Small intestine (tissue), 7 donors: Measurements from ENCODE around the gene CLRN3. TPM values are rescaled to one million over a fixed set of nuclear protein-coding genes. Genes with fewer than 3 reads are reported as not detected.

Experiments
- DNase-seq, 2 donors: peaks; one replicate each; pipeline versions ENCODE4 v3.0.0 to v3.0.0-alpha.2; 2013
- FAIRE-seq: peaks from 2 replicates; lab custom pipeline; 2012; peaks lifted over from hg19 to GRCh38; lab: Jason Lieb, UNC
- H3K27ac ChIP-seq, 3 donors: one replicate each; pipeline ENCODE4 v1.5.1; 2013; ENCODE audit warnings: low read length in 2 of 3, mild to moderate bottlenecking in 2 of 3, control low read depth in 1 of 3, inconsistent platforms in 1 of 3, low read depth in 1 of 3, moderate library complexity in 1 of 3
- H3K27me3 ChIP-seq, 3 donors: one replicate each; pipeline ENCODE4 v1.6.1; 2013; ENCODE audit warnings: low read length in 3 of 3, inconsistent platforms in 1 of 3; ENCODE audit not compliant: control insufficient read depth in 3 of 3, insufficient read depth in 3 of 3
- H3K36me3 ChIP-seq, 3 donors: one replicate each; pipeline ENCODE4 v1.6.1; 2013; ENCODE audit warnings: low read length in 3 of 3, inconsistent platforms in 1 of 3, low read depth in 1 of 3, mild to moderate bottlenecking in 1 of 3, moderate library complexity in 1 of 3; ENCODE audit not compliant: control insufficient read depth in 3 of 3, insufficient read depth in 2 of 3
- H3K4me1 ChIP-seq, 3 donors: one replicate each; pipeline ENCODE4 v1.6.1; 2013; ENCODE audit warnings: low read length in 2 of 3, inconsistent platforms in 1 of 3, low read depth in 1 of 3, mild to moderate bottlenecking in 1 of 3, moderate library complexity in 1 of 3; ENCODE audit not compliant: control insufficient read depth in 3 of 3, insufficient read depth in 2 of 3
- H3K4me3 ChIP-seq, 3 donors: one replicate each; pipeline ENCODE4 v1.5.1; 2013; ENCODE audit warnings: low read length in 3 of 3, control low read depth in 1 of 3, inconsistent platforms in 1 of 3, low read depth in 1 of 3, mild to moderate bottlenecking in 1 of 3, moderate library complexity in 1 of 3
- H3K9me3 ChIP-seq, 2 donors: one replicate each; pipeline ENCODE4 v1.6.1; 2013; ENCODE audit warnings: low read depth in 1 of 2, low read length in 1 of 2; ENCODE audit not compliant: control insufficient read depth in 2 of 2, insufficient read depth in 1 of 2
- WGBS, 3 donors: extraction: QIAGEN DNeasy Blood & Tissue Kit; methylation state at CpG; one replicate each; pipeline ENCODE4 v1.1.7; 2013; 5-methylcytosine and 5-hydroxymethylcytosine counted together
- polyA plus RNA-seq, 4 donors: library from polyadenylated mRNA; stranded (reverse) in 3 of 4; unstranded in 1 of 4; fragments of 200-250 nt in 3 of 4; fragments of 120-200 nt in 1 of 4; gene quantifications; one replicate each; pipeline versions ENCODE4 v1.2.1 to v1.2.3, GENCODE V29; 2013
- donor health status: healthy with polysubstance abuse.
- donor health status: control.
- donor health status: control.
- donor health status: Bipolar disorder and iron deficiency.
- donor health status: healthy.

The CLRN3 gene
- polyA plus RNA-seq, 4 donors = 72.0 to 150 (median 93.4) TPM

GRCh38 chr10:127855591-127855881 is 37.2 kb downstream of the CLRN3 start:
- Histone ChIP-seq H3K27me3 (peaks cover 0 to 4% (median 0%) of the 10 kb centered on the region in 3 donors), H3K36me3 (no peaks in the 10 kb centered on the region), H3K9me3 (no peaks in the 10 kb centered on the region), H3K27ac (no peak overlapping the region), H3K4me3 (no peak overlapping the region), H3K4me1 (no peaks in the 10 kb centered on the region)
- WGBS, 3 donors = 71 to 85% (median 78%) methylated on average over 2 of the region's 2 CpGs
- FAIRE-seq (no peak), DNase-seq (no peak)

DNA sequence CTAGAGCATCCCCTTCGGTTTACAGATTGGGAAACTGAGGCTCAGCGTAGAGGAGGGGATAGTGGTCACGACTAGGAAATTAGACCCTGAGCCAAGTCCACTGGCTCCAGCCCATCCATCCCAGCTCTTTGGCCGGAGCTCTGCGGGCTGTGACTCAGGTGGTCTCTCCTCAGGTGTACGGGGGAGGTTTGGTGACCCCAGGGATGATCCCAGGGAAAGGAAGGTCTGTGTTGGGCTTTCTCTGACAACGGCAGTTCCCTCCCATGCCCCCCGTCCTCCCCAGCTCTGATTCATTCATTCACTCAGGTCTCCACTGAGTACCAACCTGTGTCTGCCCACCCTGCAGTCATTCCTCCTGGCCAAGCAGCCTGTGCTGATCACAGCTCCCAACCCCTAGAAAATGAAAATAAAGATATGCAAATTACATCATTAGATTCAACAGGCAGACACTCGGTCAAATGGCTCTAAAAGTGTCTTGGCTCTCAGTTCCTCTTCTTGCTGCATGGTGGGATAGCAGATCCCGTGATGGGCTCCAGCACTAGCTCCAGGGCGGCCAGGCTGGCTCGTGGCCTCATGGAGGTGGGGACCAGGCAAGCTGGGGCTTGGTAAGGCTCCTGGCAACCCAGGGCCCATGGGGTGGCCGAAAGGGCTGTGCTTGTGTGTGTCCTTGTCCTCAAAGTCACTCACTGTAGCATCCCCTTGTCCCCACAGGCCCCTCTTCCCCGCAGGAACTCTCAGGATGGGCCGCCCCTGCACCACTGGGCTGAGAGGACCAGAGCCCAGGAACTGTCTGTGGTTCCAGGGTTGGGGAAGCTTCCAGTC is 37.8 kb downstream of the CLRN3 start:
- no peak for DNase-seq

DNA sequence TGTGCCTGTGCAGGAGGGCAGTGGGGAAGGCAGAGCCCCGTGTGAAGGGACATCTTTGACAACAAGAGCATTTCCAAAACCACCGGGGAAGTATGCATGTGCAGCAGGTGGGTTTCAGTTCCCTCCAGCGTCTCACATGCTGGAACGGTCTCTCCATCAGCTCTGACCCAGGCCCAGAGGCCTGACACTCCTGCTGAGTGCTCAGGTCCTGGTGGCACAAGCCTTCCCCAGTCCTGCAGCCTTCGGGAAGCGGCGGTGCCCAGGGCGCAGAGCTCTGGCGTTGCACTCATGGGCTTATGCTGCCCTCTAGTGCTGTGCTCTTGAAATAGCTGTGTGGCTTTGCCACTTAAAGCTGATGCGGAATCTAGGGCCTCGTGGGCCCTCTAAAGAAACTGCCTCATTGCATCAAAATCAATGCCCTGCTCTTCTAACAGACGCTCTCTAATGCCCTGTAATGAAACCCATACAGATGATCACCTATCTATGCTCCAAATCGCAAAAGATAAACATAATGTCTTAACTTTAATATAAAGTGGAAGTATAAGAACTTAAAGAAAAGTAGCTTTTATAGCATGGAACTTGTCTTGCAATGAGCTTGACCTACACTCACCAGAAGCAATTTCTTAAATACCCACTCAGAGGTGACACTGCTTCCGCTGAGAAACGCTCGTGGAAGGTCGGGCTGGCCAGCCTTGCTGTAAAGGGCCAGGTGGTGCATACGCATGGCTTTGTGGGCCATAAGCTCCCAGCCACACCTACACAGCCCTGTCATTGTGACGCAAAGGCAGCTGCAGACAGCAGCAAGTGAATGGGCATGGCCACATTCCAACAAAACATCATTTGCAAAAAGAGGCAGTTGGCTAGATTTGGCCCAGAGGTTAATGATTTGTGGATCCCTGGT is 38.6 kb downstream of the CLRN3 start:
- Histone ChIP-seq H3K9me3 (no peaks in the 10 kb centered on the region), H3K4me1 (no peaks in the 10 kb centered on the region), H3K27ac (no peak overlapping the region), H3K4me3 (no peak overlapping the region), H3K36me3 (no peaks in the 10 kb centered on the region), H3K27me3 (peaks cover 0 to 4% (median 0%) of the 10 kb centered on the region in 3 donors)
- WGBS, 3 donors = 22 to 33% (median 25%) methylated on average over 19 of the region's 19 CpGs
- DNase-seq (peak; percentile 66 to 72), FAIRE-seq (no peak)

More for the DNA sequence above, 37.8 kb downstream of the CLRN3 start:
- no peaks in the 10 kb centered on the region for H3K36me3 ChIP-seq
- no peaks in the 10 kb centered on the region for H3K9me3 ChIP-seq
- H3K27ac ChIP-seq = no peak overlapping the region
- peaks cover 0 to 4% (median 0%) of the 10 kb centered on the region in 3 donors for H3K27me3 ChIP-seq
- FAIRE-seq = no peak
- H3K4me1 ChIP-seq = no peaks in the 10 kb centered on the region
- 76 to 80% (median 78%) methylated on average over 15 of the region's 15 CpGs for WGBS, 3 donors
- no peak overlapping the region for H3K4me3 ChIP-seq

DNA sequence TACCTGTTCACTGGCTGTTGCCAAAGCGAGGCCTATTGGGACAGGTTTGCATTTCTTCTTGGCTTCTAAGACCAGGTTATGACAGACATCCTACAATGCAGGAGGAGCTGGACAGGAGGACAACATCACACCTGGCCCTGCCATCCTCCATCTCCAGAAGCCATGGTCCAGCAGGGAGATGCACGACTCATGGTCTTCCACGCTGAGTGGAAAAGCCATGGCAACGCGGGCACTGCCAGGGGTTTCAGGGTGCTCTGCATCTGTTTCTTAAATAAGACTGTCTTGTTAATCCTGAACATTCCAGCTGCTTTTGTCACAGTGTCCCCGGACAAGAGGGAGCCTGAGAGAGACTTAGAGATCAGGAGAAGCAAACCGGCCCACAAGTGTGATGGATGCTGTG is 40.3 kb downstream of the CLRN3 start:
- H3K27me3 ChIP-seq = peaks cover 0 to 4% (median 0%) of the 10 kb centered on the region in 3 donors
- DNase-seq = no peak
- no peaks in the 10 kb centered on the region for H3K4me1 ChIP-seq
- no peaks in the 10 kb centered on the region for H3K36me3 ChIP-seq
- H3K27ac ChIP-seq = no peak overlapping the region
- 82 to 88% (median 85%) methylated on average over 7 of the region's 7 CpGs for WGBS, 3 donors
- FAIRE-seq = no peak
- no peak overlapping the region for H3K4me3 ChIP-seq
- H3K9me3 ChIP-seq = no peaks in the 10 kb centered on the region

DNA sequence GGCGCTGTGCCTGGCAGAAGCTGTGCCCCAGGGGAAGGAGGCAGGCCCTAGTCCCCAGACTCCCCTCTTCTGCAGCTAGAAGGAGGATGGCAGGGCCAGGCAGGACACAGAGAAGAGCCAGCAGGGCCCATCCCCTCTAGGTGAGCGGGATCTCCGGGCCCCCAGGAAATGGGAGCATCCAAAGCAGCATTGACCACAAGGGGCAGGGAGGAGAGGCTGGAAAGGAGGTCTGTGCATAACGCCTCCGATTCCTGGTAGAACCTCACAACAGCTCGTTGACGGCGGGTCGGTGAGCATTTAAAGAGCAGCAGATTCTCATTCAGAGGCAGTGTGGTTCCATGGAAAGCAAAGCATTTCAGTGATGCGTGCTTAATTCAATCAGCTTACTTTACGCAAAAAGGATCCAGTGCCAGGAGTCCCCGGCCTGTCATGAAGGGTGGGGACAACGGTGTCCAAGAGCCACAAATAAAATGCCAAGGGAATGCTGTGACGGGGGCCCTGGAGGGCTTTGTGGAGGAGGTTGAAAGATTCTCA is 41.0 kb downstream of the CLRN3 start:
- peaks cover 0 to 4% (median 0%) of the 10 kb centered on the region in 3 donors for H3K27me3 ChIP-seq
- H3K4me3 ChIP-seq = no peak overlapping the region
- H3K9me3 ChIP-seq = no peaks in the 10 kb centered on the region
- H3K4me1 ChIP-seq = no peaks in the 10 kb centered on the region
- no peak for FAIRE-seq
- no peak for DNase-seq
- H3K36me3 ChIP-seq = no peaks in the 10 kb centered on the region
- WGBS, 3 donors = 83 to 87% (median 83%) methylated on average over 14 of the region's 14 CpGs
- no peak overlapping the region for H3K27ac ChIP-seq

- Histone ChIP-seq H3K27me3 (peaks cover 0 to 4% (median 0%) of the 10 kb centered on the region in 3 donors), H3K27ac (no peak overlapping the region), H3K9me3 (no peaks in the 10 kb centered on the region), H3K4me1 (no peaks in the 10 kb centered on the region), H3K36me3 (no peaks in the 10 kb centered on the region), H3K4me3 (no peak overlapping the region)
- FAIRE-seq (no peak), DNase-seq (no peak)
- 44 to 80% (median 64%) methylated on average over 9 to 10 of the region's 10 CpGs for WGBS, 3 donors
Observed at GRCh38 chr10:127850944-127851343, 41.8 kb downstream of the CLRN3 start.

DNA sequence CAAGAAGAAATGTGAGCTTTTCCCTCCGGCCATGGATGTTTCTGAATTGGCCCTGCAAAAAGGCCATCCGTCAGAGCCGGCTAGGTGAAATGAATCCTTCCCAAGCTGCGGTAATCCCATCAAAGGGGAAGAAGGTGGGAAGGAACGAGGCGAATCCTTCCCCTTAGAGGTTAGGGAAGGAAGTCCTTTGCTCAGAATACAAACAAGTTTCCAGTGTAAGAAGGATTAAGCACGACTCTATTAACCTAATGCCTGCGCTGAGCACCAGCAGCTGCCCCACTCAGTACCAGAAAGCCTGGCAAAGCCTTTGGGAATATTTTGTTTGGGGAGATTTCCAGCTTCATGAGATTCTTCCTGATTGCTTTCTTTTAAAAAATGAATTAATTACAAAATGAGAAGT is 42.8 kb downstream of the CLRN3 start:
- no peaks in the 10 kb centered on the region for H3K36me3 ChIP-seq
- H3K27me3 ChIP-seq = peaks cover 0 to 6% (median 0%) of the 10 kb centered on the region in 3 donors
- no peak overlapping the region for H3K27ac ChIP-seq
- WGBS, 3 donors = 52 to 60% (median 58%) methylated on average over 8 of the region's 8 CpGs
- no peak for DNase-seq
- no peak overlapping the region for H3K4me3 ChIP-seq
- H3K4me1 ChIP-seq = no peaks in the 10 kb centered on the region
- no peaks in the 10 kb centered on the region for H3K9me3 ChIP-seq
- FAIRE-seq = no peak

- Histone ChIP-seq H3K9me3 (no peaks in the 10 kb centered on the region), H3K4me3 (no peak overlapping the region), H3K27me3 (peaks cover 0 to 7% (median 2%) of the 10 kb centered on the region in 3 donors), H3K27ac (no peak overlapping the region), H3K4me1 (no peaks in the 10 kb centered on the region), H3K36me3 (no peaks in the 10 kb centered on the region)
- no peak for FAIRE-seq
- WGBS, 3 donors = 84 to 96% (median 90%) methylated on average over 8 of the region's 8 CpGs
- no peak for DNase-seq
Observed at GRCh38 chr10:127849224-127849623, 43.5 kb downstream of the CLRN3 start.
